ENCODE results near the gene CPLX1. TPM values are rescaled to one million over a fixed set of nuclear protein-coding genes. Genes with fewer than 3 reads are reported as not detected.

The CPLX1 gene
- total RNA-seq, 4 donors from 2014 or later: 0.31 to 0.96 (median 0.54) TPM; not detected in 1

- WGBS, 2 donors (ENCODE audit: low coverage in 1 of 2): 83% methylated on average over 1 of the region's 1 CpG; no CpG with 5 or more reads in 1 of the 2 donors
- no peak for ATAC-seq
Observed at GRCh38 chr4:855880-856224, 29.9 kb upstream of the CPLX1 start.

GRCh38 chr4:854356-854755 lies 28.4 kb upstream of the CPLX1 start:
- Histone ChIP-seq H3K36me3 (peaks cover 0 to 94% of the 10 kb centered on the region in 2 donors), H3K27ac (no peak overlapping the region), H3K27me3 (no peaks in the 10 kb centered on the region), H3K9me3 (no peaks in the 10 kb centered on the region), H3K4me3 (no peak overlapping the region), H3K4me1 (no peaks in the 10 kb centered on the region)
- 97 to 100% methylated on average over 3 of the region's 11 CpGs for WGBS, 2 donors (ENCODE audit: low coverage in 1 of 2)
- no peak for ATAC-seq
- no peak for TF ChIP-seq POLR2AphosphoS5 (IDR thresholded peaks at IDR 0.05)
- TF ChIP-seq EP300 (IDR thresholded peaks at IDR 0.05): no peak
- TF ChIP-seq, protein P1, sequence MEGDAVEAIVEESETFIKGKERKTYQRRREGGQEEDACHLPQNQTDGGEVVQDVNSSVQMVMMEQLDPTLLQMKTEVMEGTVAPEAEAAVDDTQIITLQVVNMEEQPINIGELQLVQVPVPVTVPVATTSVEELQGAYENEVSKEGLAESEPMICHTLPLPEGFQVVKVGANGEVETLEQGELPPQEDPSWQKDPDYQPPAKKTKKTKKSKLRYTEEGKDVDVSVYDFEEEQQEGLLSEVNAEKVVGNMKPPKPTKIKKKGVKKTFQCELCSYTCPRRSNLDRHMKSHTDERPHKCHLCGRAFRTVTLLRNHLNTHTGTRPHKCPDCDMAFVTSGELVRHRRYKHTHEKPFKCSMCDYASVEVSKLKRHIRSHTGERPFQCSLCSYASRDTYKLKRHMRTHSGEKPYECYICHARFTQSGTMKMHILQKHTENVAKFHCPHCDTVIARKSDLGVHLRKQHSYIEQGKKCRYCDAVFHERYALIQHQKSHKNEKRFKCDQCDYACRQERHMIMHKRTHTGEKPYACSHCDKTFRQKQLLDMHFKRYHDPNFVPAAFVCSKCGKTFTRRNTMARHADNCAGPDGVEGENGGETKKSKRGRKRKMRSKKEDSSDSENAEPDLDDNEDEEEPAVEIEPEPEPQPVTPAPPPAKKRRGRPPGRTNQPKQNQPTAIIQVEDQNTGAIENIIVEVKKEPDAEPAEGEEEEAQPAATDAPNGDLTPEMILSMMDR (IDR thresholded peaks at IDR 0.05): no peak
- no peak for TF ChIP-seq POLR2A (IDR thresholded peaks at IDR 0.05)

More at GRCh38 chr4:855880-856224, 29.9 kb upstream of the CPLX1 start:
- Histone ChIP-seq H3K4me3 (no peak overlapping the region), H3K27ac (no peak overlapping the region), H3K9me3 (no peaks in the 10 kb centered on the region), H3K27me3 (no peaks in the 10 kb centered on the region), H3K36me3 (peaks cover 0 to 94% of the 10 kb centered on the region in 2 donors), H3K4me1 (no peaks in the 10 kb centered on the region)
- TF ChIP-seq, protein P1 (IDR thresholded peaks at IDR 0.05): no peak
- TF ChIP-seq EP300 (IDR thresholded peaks at IDR 0.05): no peak
- TF ChIP-seq POLR2AphosphoS5 (IDR thresholded peaks at IDR 0.05): no peak

- WGBS, 2 donors (ENCODE audit: low coverage in 1 of 2): 83 to 99% methylated on average over 6 to 15 of the region's 33 CpGs
- H3K4me3 ChIP-seq: no peak overlapping the region
- ATAC-seq: no peak
- TF ChIP-seq EP300 (IDR thresholded peaks at IDR 0.05): no peak
- no peak for TF ChIP-seq POLR2A (IDR thresholded peaks at IDR 0.05)
- TF ChIP-seq, protein P1 (IDR thresholded peaks at IDR 0.05): no peak
- no peak for TF ChIP-seq POLR2AphosphoS5 (IDR thresholded peaks at IDR 0.05)
- H3K4me1 ChIP-seq: no peaks in the 10 kb centered on the region
- no peaks in the 10 kb centered on the region for H3K9me3 ChIP-seq
- H3K27ac ChIP-seq: no peak overlapping the region
- H3K27me3 ChIP-seq: no peaks in the 10 kb centered on the region
- H3K36me3 ChIP-seq: peaks cover 0 to 94% of the 10 kb centered on the region in 2 donors
Observed at GRCh38 chr4:853416-853781, 27.5 kb upstream of the CPLX1 start.

DNA sequence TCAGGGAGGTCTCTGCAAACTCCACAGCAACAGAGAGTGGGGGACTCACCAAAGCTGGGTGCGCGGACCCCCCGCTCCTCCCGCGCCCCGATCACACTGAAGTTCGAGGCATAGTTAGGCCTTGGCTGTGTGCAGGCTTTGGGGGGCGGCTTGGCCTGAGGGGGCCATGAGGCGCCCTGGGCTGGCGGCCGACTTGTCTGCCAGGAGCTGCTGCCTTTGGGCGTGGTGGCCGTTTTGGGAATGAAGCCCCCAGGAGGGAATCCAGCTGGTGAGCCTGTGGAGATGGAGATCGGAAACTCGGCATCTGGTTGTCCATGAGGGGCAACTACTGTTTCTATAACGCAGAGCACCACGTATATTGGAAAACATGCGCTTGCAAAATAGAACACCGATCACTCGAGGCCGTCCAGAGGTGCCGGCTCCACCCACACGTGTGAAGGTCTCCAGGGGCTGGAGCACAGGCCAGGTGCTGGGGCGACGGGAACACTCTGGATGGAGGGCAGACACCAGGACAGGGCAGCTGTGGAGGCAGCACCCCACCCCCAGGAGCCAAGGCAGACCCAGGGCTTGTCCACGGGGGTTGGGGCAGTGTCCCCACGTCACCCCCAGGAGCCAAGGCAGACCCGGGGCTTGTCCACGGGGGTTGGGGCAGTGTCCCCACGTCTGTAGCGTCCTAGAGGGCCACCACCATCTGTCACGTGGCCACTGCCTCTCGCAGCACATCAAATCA lies 25.9 kb upstream of the CPLX1 start:
- no peaks in the 10 kb centered on the region for H3K4me1 ChIP-seq
- H3K36me3 ChIP-seq: peaks cover 0 to 90% of the 10 kb centered on the region in 2 donors
- H3K4me3 ChIP-seq: no peak overlapping the region
- no peaks in the 10 kb centered on the region for H3K27me3 ChIP-seq
- H3K9me3 ChIP-seq: no peaks in the 10 kb centered on the region
- H3K27ac ChIP-seq: no peak overlapping the region
- ATAC-seq: no peak
- WGBS, 2 donors (ENCODE audit: low coverage in 1 of 2): 91% methylated on average over 4 of the region's 33 CpGs; no CpG with 5 or more reads in 1 of the 2 donors
- TF ChIP-seq POLR2A (IDR thresholded peaks at IDR 0.05): no peak
- TF ChIP-seq, protein P1 (IDR thresholded peaks at IDR 0.05): no peak
- no peak for TF ChIP-seq EP300 (IDR thresholded peaks at IDR 0.05)
- TF ChIP-seq POLR2AphosphoS5 (IDR thresholded peaks at IDR 0.05): no peak

DNA sequence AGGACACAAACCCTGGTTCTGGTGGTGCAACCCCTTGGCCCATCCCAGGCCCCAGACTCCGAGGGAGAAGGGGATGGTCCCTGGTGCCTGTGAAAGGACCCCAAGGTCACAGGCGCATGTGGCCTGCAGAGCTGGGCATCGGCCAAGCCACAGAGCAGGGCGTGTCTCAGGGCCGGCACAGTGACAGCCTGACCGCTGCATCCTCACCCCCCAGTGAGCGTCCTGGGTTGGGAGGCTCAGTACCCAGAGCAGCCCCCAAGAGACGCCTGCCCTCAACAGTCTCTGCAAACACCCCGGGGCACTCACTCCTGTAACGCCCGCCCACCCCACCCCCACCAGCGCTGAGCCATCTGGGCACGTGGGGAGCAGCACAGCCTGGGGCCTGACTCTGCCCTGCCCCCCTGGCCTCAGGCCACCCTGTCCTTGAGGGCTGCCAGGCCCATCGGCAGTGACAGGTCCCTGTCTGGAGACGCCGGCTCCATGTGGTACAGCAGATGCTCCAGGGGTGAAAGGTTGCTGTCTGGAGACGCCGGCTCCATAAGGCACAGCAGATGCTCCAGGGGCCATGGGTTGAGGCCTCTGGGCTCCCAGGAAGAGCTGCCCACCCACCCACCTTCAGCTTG lies 24.5 kb upstream of the CPLX1 start:
- Histone ChIP-seq H3K27ac (no peak overlapping the region), H3K9me3 (no peaks in the 10 kb centered on the region), H3K4me3 (no peak overlapping the region), H3K4me1 (peaks cover 0 to 6% (median 0%) of the 10 kb centered on the region in 3 donors), H3K27me3 (no peaks in the 10 kb centered on the region), H3K36me3 (peaks cover 0 to 78% of the 10 kb centered on the region in 2 donors)
- ATAC-seq: no peak
- TF ChIP-seq, protein P1 (IDR thresholded peaks at IDR 0.05): no peak
- TF ChIP-seq EP300 (IDR thresholded peaks at IDR 0.05): no peak
- TF ChIP-seq POLR2AphosphoS5 (IDR thresholded peaks at IDR 0.05): no peak
- no peak for TF ChIP-seq POLR2A (IDR thresholded peaks at IDR 0.05)
- no CpG with 5 or more reads among the region's 18 CpGs for WGBS, 2 donors (ENCODE audit: low coverage in 1 of 2)

Measured in gastroesophageal sphincter (tissue), 4 donors.